K562 (cell line): ENCODE measurements around the gene SV2A. TPM values are rescaled to one million over a fixed set of nuclear protein-coding genes. Genes with fewer than 3 reads are reported as not detected.

ENCODE experiments used
- ATAC-seq: fragments of 200-7000 bp; cut with Tn5 transposase; 3 replicates; pipeline ENCODE4 v1.9.1; 2020; ENCODE audit warnings: moderate library complexity
- BruUV-seq: library from RNA; stranded (reverse); fragments of 400-500 nt; replicated peaks from 2 replicates; lab custom pipeline; 2021; lab: Mats Ljungman, UMichigan
- CTCF ChIA-PET: fragments of 300-600 bp; formaldehyde crosslinking; extraction: SDS; loops from one replicate; lab custom pipeline; 2021; ENCODE audit warnings: low intra/inter-chr PET ratio; lab: Yijun Ruan, JAX
- POLR2A ChIA-PET: fragments of 300-600, 350-650 bp; sonication (Branson Sonifier 250); formaldehyde crosslinking; extraction: SDS; loops from one replicate; lab custom pipeline; 2021; ENCODE audit warnings: antibody characterized with exemption, inconsistent platforms; lab: Yijun Ruan, JAX
- DNase-seq, 4 experiments: peaks; one replicate each; pipeline versions ENCODE4 v3.0.0 to v3.0.0-alpha.2; 2011 to 2018; ENCODE audit warnings: low spot score in 3 of 4, mixed read lengths in 3 of 4; ENCODE audit errors: extremely low read depth in 1 of 4
- FAIRE-seq: peaks from 2 replicates; lab custom pipeline; 2011; peaks lifted over from hg19 to GRCh38; lab: Jason Lieb, UNC
- H2AFZ ChIP-seq: 2 replicates; pipeline ENCODE4 v1.6.0; 2011; ENCODE audit warnings: low read depth, low read length, control low read depth, inconsistent platforms
- H3K27ac ChIP-seq: fragments of 200-600 bp; 3 replicates; pipeline ENCODE4 v1.8.0; 2011; ENCODE audit warnings: low read depth, mild to moderate bottlenecking, control low read depth, inconsistent platforms, low read length, moderate library complexity, mixed read lengths; ENCODE audit errors: extremely low read depth
- H3K27me3 ChIP-seq, 2 experiments: fragments of 300-600 bp in 1 of 2; 2 replicates in 1 of 2; 3 replicates in 1 of 2; pipeline versions ENCODE4 v1.6.0 to v1.8.0; 2011; ENCODE audit warnings: inconsistent platforms in 2 of 2, low read length in 2 of 2, mild to moderate bottlenecking in 1 of 2, mixed read lengths in 1 of 2, moderate library complexity in 1 of 2; ENCODE audit not compliant: control insufficient read depth in 2 of 2, insufficient read depth in 2 of 2
- H3K36me3 ChIP-seq: fragments of 300-600 bp; 3 replicates; pipeline ENCODE4 v1.8.0; 2011; ENCODE audit warnings: mild to moderate bottlenecking, low read length, inconsistent platforms; ENCODE audit not compliant: control insufficient read depth, insufficient read depth
- H3K4me1 ChIP-seq, 2 experiments: fragments of 200-600 bp in 1 of 2; replicated peaks in 1 of 2; 2 replicates in 1 of 2; 3 replicates in 1 of 2; pipeline versions ENCODE4 v1.5.1 to v1.8.0; 2011; ENCODE audit warnings: inconsistent platforms in 2 of 2, low read length in 2 of 2, mild to moderate bottlenecking in 1 of 2, mixed read lengths in 1 of 2, moderate library complexity in 1 of 2; ENCODE audit not compliant: control insufficient read depth in 2 of 2, insufficient read depth in 2 of 2
- H3K4me2 ChIP-seq: 2 replicates; pipeline ENCODE4 v1.6.1; 2011; ENCODE audit warnings: low read length, control low read depth, inconsistent platforms, mixed read lengths; ENCODE audit not compliant: insufficient read depth
- H3K4me3 ChIP-seq: fragments of 200-600 bp; sonication (generic), shearing (Covaris generic); 2 replicates; pipeline ENCODE4 v1.5.1; 2016; ENCODE audit warnings: control low read depth, inconsistent platforms
- H3K79me2 ChIP-seq: fragments of 200-600 bp; 3 replicates; pipeline ENCODE4 v1.8.0; 2011; ENCODE audit warnings: low read length, inconsistent platforms; ENCODE audit not compliant: control insufficient read depth, insufficient read depth
- H3K9ac ChIP-seq, 2 experiments: 2 replicates each; pipeline versions ENCODE4 v1.6.0 to v1.6.1; 2011; ENCODE audit warnings: low read depth in 2 of 2, low read length in 2 of 2, control low read depth in 1 of 2, inconsistent platforms in 1 of 2, mild to moderate bottlenecking in 1 of 2, mixed read lengths in 1 of 2; ENCODE audit not compliant: insufficient read depth in 1 of 2
- H3K9me1 ChIP-seq: one replicate; pipeline ENCODE4 v1.6.0; 2011; ENCODE audit warnings: inconsistent platforms, mild to moderate bottlenecking, low read length, moderate library complexity; ENCODE audit not compliant: control insufficient read depth, insufficient read depth
- H3K9me3 ChIP-seq: replicated peaks from 2 replicates; pipeline ENCODE4 v1.5.1; 2011; ENCODE audit warnings: low read depth, low read length, inconsistent platforms; ENCODE audit not compliant: control insufficient read depth, insufficient read depth
- H4K20me1 ChIP-seq: replicated peaks from 2 replicates; pipeline ENCODE4 v1.6.1; 2011; ENCODE audit warnings: low read length, inconsistent platforms, mixed read lengths; ENCODE audit not compliant: control insufficient read depth, insufficient read depth
- E2F8 ChIP-seq: fragments of 450-650 bp; IDR thresholded peaks from 2 replicates; pipeline ENCODE4 v1.7.1; 2018; ENCODE audit warnings: mild to moderate bottlenecking, low read depth; ENCODE audit not compliant: partially characterized antibody
- EP400 ChIP-seq: fragments of 450-650 bp; IDR thresholded peaks from 2 replicates; pipeline ENCODE4 v1.6.1; 2017; ENCODE audit warnings: antibody characterized with exemption, mild to moderate bottlenecking, moderate library complexity
- HDAC6 ChIP-seq: IDR thresholded peaks from 2 replicates; pipeline ENCODE4 v1.6.1; 2012; ENCODE audit warnings: low read depth, mild to moderate bottlenecking, control low read depth, inconsistent platforms, low read length, moderate library complexity
- IFI16 ChIP-seq: fragments of 250-450 bp; sonication (Bioruptor Pico); IDR thresholded peaks from 2 replicates; pipeline ENCODE4 v2.1.2; 2022; ENCODE audit warnings: mild to moderate bottlenecking, inconsistent platforms
- L3MBTL2 ChIP-seq: fragments of 450-650 bp; IDR thresholded peaks from 2 replicates; pipeline ENCODE4 v1.6.1; 2016; ENCODE audit warnings: mild to moderate bottlenecking, moderate library complexity
- POLR3A ChIP-seq: IDR thresholded peaks from 2 replicates; pipeline ENCODE4 v1.6.1; 2011; ENCODE audit warnings: borderline replicate concordance, mild to moderate bottlenecking, moderate library complexity; ENCODE audit not compliant: insufficient read length, insufficient read depth; ENCODE audit errors: extremely low read depth
- SMAD4 ChIP-seq: fragments of 250-450 bp; sonication (Bioruptor Pico); conservative IDR thresholded peaks from 2 replicates; pipeline ENCODE4 v1.8.0; 2021; ENCODE audit warnings: inconsistent platforms, mild to moderate bottlenecking, moderate library complexity
- TSHZ1 ChIP-seq: fragments of 250-450 bp; sonication (Bioruptor Pico); IDR thresholded peaks from 2 replicates; pipeline ENCODE4 v1.4.0; 2020; ENCODE audit warnings: mild to moderate bottlenecking, moderate library complexity
- ZNF717 ChIP-seq: fragments of 250-450 bp; sonication (Bioruptor Pico); IDR thresholded peaks from 2 replicates; pipeline ENCODE4 v1.5.0; 2021
- WGBS: fragments of 100-300 bp; shearing (Covaris generic); methylation state at CpG from one replicate; pipeline ENCODE4 v1.1.6; 2016; ENCODE audit warnings: low coverage, mixed read lengths; ENCODE audit not compliant: insufficient coverage; ENCODE audit errors: missing lambda C conversion rate; 5-methylcytosine and 5-hydroxymethylcytosine counted together
- in situ Hi-C: fragments of 300-500 bp; cut with MboI; formaldehyde crosslinking; loops from 4 replicates; pipeline ENCODE4 v1.15.0; 2018; ENCODE audit warnings: inconsistent platforms, mixed read lengths
- intact Hi-C: fragments of 100-400 bp; cut with micrococcal nuclease; formaldehyde crosslinking; loops from 2 replicates; pipeline ENCODE4 v1.14.2; 2022
- polyA plus RNA-seq, 8 experiments: library from polyadenylated mRNA; depleted of rRNA in 4 of 8; stranded (reverse) in 5 of 8; unstranded in 3 of 8; fragments of >200 nt; fragmentation: Nextera tagmentation in 2 of 8; fragmentation: Illumina TruSeq in 1 of 8; extraction: Ambion mirVana in 2 of 8; extraction: Trizol in 1 of 8; gene quantifications; 2 replicates each; pipeline versions ENCODE4 v1.2.1 to v1.2.3, GENCODE V29; 2011 to 2014; ENCODE audit warnings: inconsistent platforms in 1 of 8, missing spikeins in 1 of 8
- total RNA-seq, 7 experiments: library from RNA; depleted of rRNA in 6 of 7; stranded (reverse); fragments of >200 nt in 6 of 7; fragmentation: Illumina TruSeq in 2 of 7; extraction: Trizol in 2 of 7; gene quantifications; 2 replicates each; pipeline versions ENCODE4 v1.2.1 to v1.2.3, GENCODE V29; 2011 to 2021; ENCODE audit warnings: low replicate concordance in 1 of 7
- TF ChIP-seq, protein P1 (sequence below): fragments of 250-450 bp; sonication (Bioruptor Pico); IDR thresholded peaks from 2 replicates; pipeline ENCODE4 v1.8.0; 2022; ENCODE audit warnings: moderate library complexity, mild to moderate bottlenecking, inconsistent platforms
- TF ChIP-seq, protein P2 (sequence below): IDR thresholded peaks from 3 replicates; pipeline ENCODE4 v1.6.1; 2011; ENCODE audit warnings: borderline replicate concordance, mild to moderate bottlenecking, moderate library complexity; ENCODE audit not compliant: insufficient read length; ENCODE audit errors: extremely low read depth

The SV2A gene
- total and polyA plus RNA-seq, 9 of the 15 experiments (the other 6 are each of a cell fraction or from before 2014, with no cell fraction given): 0.07 to 0.22 (median 0.11) TPM; not detected in 1

DNA sequence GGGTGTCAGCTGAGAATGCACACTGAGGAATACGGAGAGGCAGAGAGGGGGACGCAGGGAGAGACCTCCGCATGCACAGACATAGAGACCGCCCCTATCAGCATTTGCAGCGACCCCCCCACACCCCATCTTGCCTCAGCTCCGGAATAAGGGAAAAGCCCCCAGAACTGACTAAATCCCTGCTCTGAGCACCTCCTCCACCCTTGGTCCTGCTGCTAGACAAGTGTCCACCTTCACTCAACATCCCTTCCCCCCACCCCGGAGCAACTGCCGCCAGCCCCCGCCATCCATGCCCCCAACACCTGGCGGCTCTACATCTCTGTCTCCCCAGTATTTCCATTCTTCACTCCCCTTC is 769 bp downstream of the SV2A start:
- H3K79me2 ChIP-seq: no peaks in the 10 kb centered on the region
- H3K27me3 ChIP-seq: no peaks in the 10 kb centered on the region
- H3K4me3 ChIP-seq: no peak overlapping the region
- CTCF ChIA-PET: no interaction called here
- H3K9ac ChIP-seq: peak overlapping the region in 1 of 2 experiments; percentile 41; a peak in 1 of 4 replicates
- no TSS peak for BruUV-seq
- no peak overlapping the region for H3K27ac ChIP-seq
- H3K4me1 ChIP-seq: peaks cover 15 to 26% of the 10 kb centered on the region in 2 experiments
- H2AFZ ChIP-seq: no peak overlapping the region
- no peaks in the 10 kb centered on the region for H3K9me1 ChIP-seq
- H3K36me3 ChIP-seq: peaks cover 4% of the 10 kb centered on the region; the same call in 1 of the 3 replicates
- 0 out of 2 replicates have a peak, but pooled peaks cover 3% of the 10 kb centered on the region for H4K20me1 ChIP-seq
- ATAC-seq (no peak), DNase-seq (no peak)
- POLR2A ChIA-PET: interaction anchor here (1.5 to 3.3 kb wide), 3 partner anchors 8 to 29 kb away, joined by 5 to 31 read pairs (median 6); a partner anchor contains a TSS
- TF ChIP-seq TSHZ1 (CRISPR knock-in tag) (no peak), L3MBTL2 (no peak), E2F8 (no peak), POLR3A (no peak), SMAD4 (CRISPR knock-in tag) (no peak), IFI16 (CRISPR knock-in tag) (no peak), HDAC6 (no peak), ZNF717 (CRISPR knock-in tag) (no peak), EP400 (no peak)
- TF ChIP-seq, protein P1, sequence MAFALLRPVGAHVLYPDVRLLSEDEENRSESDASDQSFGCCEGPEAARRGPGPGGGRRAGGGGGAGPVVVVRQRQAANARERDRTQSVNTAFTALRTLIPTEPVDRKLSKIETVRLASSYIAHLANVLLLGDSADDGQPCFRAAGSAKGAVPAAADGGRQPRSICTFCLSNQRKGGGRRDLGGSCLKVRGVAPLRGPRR (CRISPR knock-in tag): no peak
- TF ChIP-seq, protein P2, sequence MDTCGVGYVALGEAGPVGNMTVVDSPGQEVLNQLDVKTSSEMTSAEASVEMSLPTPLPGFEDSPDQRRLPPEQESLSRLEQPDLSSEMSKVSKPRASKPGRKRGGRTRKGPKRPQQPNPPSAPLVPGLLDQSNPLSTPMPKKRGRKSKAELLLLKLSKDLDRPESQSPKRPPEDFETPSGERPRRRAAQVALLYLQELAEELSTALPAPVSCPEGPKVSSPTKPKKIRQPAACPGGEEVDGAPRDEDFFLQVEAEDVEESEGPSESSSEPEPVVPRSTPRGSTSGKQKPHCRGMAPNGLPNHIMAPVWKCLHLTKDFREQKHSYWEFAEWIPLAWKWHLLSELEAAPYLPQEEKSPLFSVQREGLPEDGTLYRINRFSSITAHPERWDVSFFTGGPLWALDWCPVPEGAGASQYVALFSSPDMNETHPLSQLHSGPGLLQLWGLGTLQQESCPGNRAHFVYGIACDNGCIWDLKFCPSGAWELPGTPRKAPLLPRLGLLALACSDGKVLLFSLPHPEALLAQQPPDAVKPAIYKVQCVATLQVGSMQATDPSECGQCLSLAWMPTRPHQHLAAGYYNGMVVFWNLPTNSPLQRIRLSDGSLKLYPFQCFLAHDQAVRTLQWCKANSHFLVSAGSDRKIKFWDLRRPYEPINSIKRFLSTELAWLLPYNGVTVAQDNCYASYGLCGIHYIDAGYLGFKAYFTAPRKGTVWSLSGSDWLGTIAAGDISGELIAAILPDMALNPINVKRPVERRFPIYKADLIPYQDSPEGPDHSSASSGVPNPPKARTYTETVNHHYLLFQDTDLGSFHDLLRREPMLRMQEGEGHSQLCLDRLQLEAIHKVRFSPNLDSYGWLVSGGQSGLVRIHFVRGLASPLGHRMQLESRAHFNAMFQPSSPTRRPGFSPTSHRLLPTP: no peak
- TF ChIP-seq, all 486 proteins: peak for 0
- WGBS: 44% methylated on average over 6 of the region's 10 CpGs
- in situ Hi-C loops: no loop called here
- H3K9me3 ChIP-seq: no peaks in the 10 kb centered on the region
- FAIRE-seq: no peak
- intact Hi-C loops: no loop called here
- no peak overlapping the region for H3K4me2 ChIP-seq
